HEK293 (cell line): ENCODE results near the gene SEC24B.
A peak's percentile ranks its signal among the peaks of the same experiment; 100 is the strongest.

Experiments
- CTCF ChIA-PET: fragments of 350-600 bp; formaldehyde crosslinking; extraction: SDS; loops from one replicate; lab custom pipeline; 2021; ENCODE audit warnings: antibody characterized with exemption; lab: Yijun Ruan, JAX
- POLR2A ChIA-PET: fragments of 300-600 bp; formaldehyde crosslinking; extraction: SDS; loops from one replicate; lab custom pipeline; 2020; ENCODE audit warnings: antibody characterized with exemption, inconsistent platforms; lab: Yijun Ruan, JAX
- H3K27ac ChIP-seq: fragments of 200-500 bp; sonication (Bioruptor generic); 2 replicates; pipeline ENCODE4 v1.5.1; 2014; ENCODE audit warnings: low read depth, low read length, control low read depth, inconsistent platforms; ENCODE audit errors: extremely low read depth
- H3K36me3 ChIP-seq, 2 experiments: fragments of 200-500 bp in 1 of 2; sonication (Bioruptor generic) in 1 of 2; 1 replicate in 1 of 2; 2 replicates in 1 of 2; pipeline ENCODE4 v1.5.1; 2014 to 2017; ENCODE audit warnings: inconsistent platforms in 2 of 2, low read length in 2 of 2; ENCODE audit not compliant: control insufficient read depth in 2 of 2, insufficient read depth in 1 of 2
- H3K4me1 ChIP-seq: fragments of 200-500 bp; sonication (Bioruptor generic); 2 replicates; pipeline ENCODE4 v1.5.1; 2014; ENCODE audit warnings: mild to moderate bottlenecking, low read length, inconsistent platforms; ENCODE audit not compliant: control insufficient read depth, insufficient read depth
- H3K4me3 ChIP-seq: 2 replicates; pipeline ENCODE4 v1.5.1; 2011; ENCODE audit warnings: low read depth, mild to moderate bottlenecking, control low read depth, low read length, moderate library complexity
- H3K9me3 ChIP-seq: fragments of 200-500 bp; sonication (Bioruptor generic); 2 replicates; pipeline ENCODE4 v1.5.1; 2014; ENCODE audit warnings: low read depth, low read length, inconsistent platforms; ENCODE audit not compliant: control insufficient read depth, insufficient read depth
- BCL11A ChIP-seq: fragments of 450-650 bp; formaldehyde crosslinking; IDR thresholded peaks from 2 replicates; pipeline ENCODE4 v1.5.1; 2016; ENCODE audit warnings: low read depth, missing biosample characterization, missing genetic modification characterization
- FEZF1 ChIP-seq: fragments of 450-650 bp; formaldehyde crosslinking; IDR thresholded peaks from 2 replicates; pipeline ENCODE4 v1.5.1; 2016; ENCODE audit warnings: missing biosample characterization, missing genetic modification characterization
- GLIS1 ChIP-seq: fragments of 450-650 bp; formaldehyde crosslinking; IDR thresholded peaks from 2 replicates; pipeline ENCODE4 v1.5.1; 2016; ENCODE audit warnings: missing biosample characterization, missing genetic modification characterization
- KLF10 ChIP-seq: fragments of 450-650 bp; IDR thresholded peaks from 2 replicates; pipeline ENCODE4 v1.5.1; 2018; ENCODE audit warnings: missing biosample characterization, mild to moderate bottlenecking, missing genetic modification characterization
- KLF8 ChIP-seq: fragments of 450-650 bp; formaldehyde crosslinking; IDR thresholded peaks from 2 replicates; pipeline ENCODE4 v1.5.1; 2016; ENCODE audit warnings: missing biosample characterization, missing genetic modification characterization
- OSR2 ChIP-seq: fragments of 450-650 bp; formaldehyde crosslinking; IDR thresholded peaks from 2 replicates; pipeline ENCODE4 v1.5.1; 2016; ENCODE audit warnings: missing biosample characterization, missing genetic modification characterization
- PRDM6 ChIP-seq: fragments of 450-650 bp; formaldehyde crosslinking; IDR thresholded peaks from 2 replicates; pipeline ENCODE4 v1.5.1; 2017; ENCODE audit warnings: missing biosample characterization, missing genetic modification characterization
- SCRT1 ChIP-seq: fragments of 450-650 bp; formaldehyde crosslinking; IDR thresholded peaks from 2 replicates; pipeline ENCODE4 v1.5.1; 2016; ENCODE audit warnings: missing biosample characterization, missing genetic modification characterization, borderline replicate concordance
- SCRT2 ChIP-seq: fragments of 450-650 bp; formaldehyde crosslinking; IDR thresholded peaks from 2 replicates; pipeline ENCODE4 v1.5.1; 2016; ENCODE audit warnings: missing biosample characterization, missing genetic modification characterization
- TRIM28 ChIP-seq: IDR thresholded peaks from 2 replicates; pipeline ENCODE4 v1.6.1; 2011; ENCODE audit warnings: low read length, control low read depth, borderline replicate concordance
- ZNF133 ChIP-seq: fragments of 450-650 bp; formaldehyde crosslinking; IDR thresholded peaks from 2 replicates; pipeline ENCODE4 v1.5.1; 2016; ENCODE audit warnings: missing biosample characterization, missing genetic modification characterization
- ZNF157 ChIP-seq: fragments of 450-650 bp; formaldehyde crosslinking; IDR thresholded peaks from 2 replicates; pipeline ENCODE4 v1.5.1; 2016; ENCODE audit warnings: missing biosample characterization, missing genetic modification characterization
- ZNF26 ChIP-seq: fragments of 450-650 bp; formaldehyde crosslinking; IDR thresholded peaks from 2 replicates; pipeline ENCODE4 v1.5.1; 2016; ENCODE audit warnings: missing biosample characterization, missing genetic modification characterization
- ZNF394 ChIP-seq: fragments of 450-650 bp; formaldehyde crosslinking; IDR thresholded peaks from 2 replicates; pipeline ENCODE4 v1.5.1; 2016; ENCODE audit warnings: missing biosample characterization, missing genetic modification characterization, mild to moderate bottlenecking, moderate library complexity, borderline replicate concordance
- ZNF510 ChIP-seq: fragments of 450-650 bp; formaldehyde crosslinking; IDR thresholded peaks from 2 replicates; pipeline ENCODE4 v1.5.1; 2018; ENCODE audit warnings: mild to moderate bottlenecking, missing genetic modification characterization, missing biosample characterization; ENCODE audit not compliant: insufficient replicate concordance
- ZNF544 ChIP-seq: fragments of 450-650 bp; formaldehyde crosslinking; IDR thresholded peaks from 2 replicates; pipeline ENCODE4 v1.5.0; 2017; ENCODE audit warnings: missing biosample characterization, missing genetic modification characterization
- ZNF654 ChIP-seq: fragments of 450-650 bp; formaldehyde crosslinking; IDR thresholded peaks from 2 replicates; pipeline ENCODE4 v1.5.1; 2016; ENCODE audit warnings: low read depth, missing biosample characterization, missing genetic modification characterization
- ZNF677 ChIP-seq: fragments of 450-650 bp; IDR thresholded peaks from 2 replicates; pipeline ENCODE4 v1.5.0; 2018; ENCODE audit warnings: missing biosample characterization, mild to moderate bottlenecking, missing genetic modification characterization, moderate library complexity
- ZNF704 ChIP-seq: fragments of 450-650 bp; formaldehyde crosslinking; IDR thresholded peaks from 2 replicates; pipeline ENCODE4 v1.5.1; 2016; ENCODE audit warnings: missing biosample characterization, missing genetic modification characterization
- ZNF785 ChIP-seq: fragments of 450-650 bp; formaldehyde crosslinking; IDR thresholded peaks from 2 replicates; pipeline ENCODE4 v1.5.1; 2016; ENCODE audit warnings: missing biosample characterization, missing genetic modification characterization

The SEC24B gene

DNA sequence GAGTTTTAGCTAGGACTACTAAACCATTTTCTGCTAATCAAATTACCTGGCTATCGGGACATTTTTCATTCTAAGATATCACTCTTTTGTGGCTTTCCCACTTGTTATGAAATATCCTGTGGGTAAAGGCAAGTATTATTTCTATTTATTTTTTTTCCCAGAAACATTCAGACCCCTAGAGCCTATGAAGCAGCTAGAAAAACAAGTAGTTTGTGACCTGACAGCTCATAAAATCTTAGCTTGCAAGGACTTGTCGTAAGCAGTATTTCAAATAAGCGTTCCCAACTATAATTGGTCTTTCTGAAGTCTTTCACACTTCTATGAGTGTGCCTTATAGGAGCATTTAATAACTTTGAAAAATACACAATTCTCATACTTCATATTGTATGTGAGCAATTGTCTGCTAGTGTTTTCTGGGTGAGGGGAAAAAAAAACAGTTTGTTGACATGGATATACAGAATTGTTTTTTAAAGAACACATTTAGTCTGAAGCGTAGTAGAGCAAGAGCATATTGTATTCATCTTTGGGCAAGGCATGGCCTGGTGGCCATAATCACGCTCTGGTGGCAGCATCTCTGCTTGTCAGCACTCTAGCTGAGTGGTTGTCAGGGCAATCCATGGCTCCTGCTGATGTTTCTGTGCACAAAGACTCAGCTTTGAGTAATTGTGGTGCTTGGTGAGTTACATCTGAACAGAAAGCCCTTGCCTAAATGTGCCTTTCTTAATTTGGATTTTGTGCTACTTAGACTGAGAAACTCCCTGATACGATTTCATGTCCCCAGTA lies 129.0 kb downstream of the SEC24B start:
- Histone ChIP-seq H3K9me3 (no peaks in the 10 kb centered on the region), H3K4me3 (no peak overlapping the region), H3K36me3 (no peaks in the 10 kb centered on the region), H3K27ac (no peak overlapping the region), H3K4me1 (peaks cover 6% of the 10 kb centered on the region; the same call in 1 of the 2 replicates)
- POLR2A ChIA-PET: no interaction called here
- CTCF ChIA-PET: no interaction called here
- 0 out of 2 replicates have a peak, but pooled peaks have one; percentile 19 for TF ChIP-seq OSR2
- no peak for TF ChIP-seq KLF10
- 0 out of 2 replicates have a peak, but pooled peaks have one; percentile 8 for TF ChIP-seq FEZF1 (tag by site-specific recombination)
- peak; percentile 80 for TF ChIP-seq PRDM6 (tag by site-specific recombination)
- TF ChIP-seq, all 188 proteins: peak for 3

DNA sequence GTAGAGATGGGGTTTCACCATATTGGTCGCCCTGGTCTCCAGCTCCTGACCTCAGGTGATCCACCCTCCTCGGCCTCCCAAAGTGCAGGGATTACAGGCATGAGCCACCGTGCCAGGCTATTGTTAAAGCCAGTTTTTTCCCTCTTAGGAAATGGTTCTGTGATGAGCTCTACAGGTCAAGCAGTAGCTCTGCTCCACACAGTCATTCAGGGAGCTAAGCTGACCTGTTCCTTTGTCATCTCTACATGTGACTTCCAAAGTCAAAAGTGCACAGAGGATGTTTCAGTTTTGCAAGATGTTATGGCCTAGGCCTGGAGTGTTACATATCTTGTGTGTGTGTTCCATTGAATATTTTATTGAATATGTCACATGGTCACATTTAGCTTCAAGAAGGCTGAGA lies 137.9 kb downstream of the SEC24B start:
- peaks cover 6% of the 10 kb centered on the region; the same call in 1 of the 2 replicates for H3K4me1 ChIP-seq
- no peak overlapping the region for H3K27ac ChIP-seq
- H3K4me3 ChIP-seq: no peak overlapping the region
- H3K36me3 ChIP-seq: no peaks in the 10 kb centered on the region
- TF ChIP-seq SCRT2 (tag by site-specific recombination) (0 out of 2 replicates have a peak, but pooled peaks have one; percentile 26), SCRT1 (tag by site-specific recombination) (no peak)
- H3K9me3 ChIP-seq: no peaks in the 10 kb centered on the region
- ChIA-PET POLR2A (no interaction called here), CTCF (interaction anchor here (0.7 kb wide), 1 partner anchor 1567 kb away, joined by 6 read pairs; no protein-coding TSS in a partner anchor)

DNA sequence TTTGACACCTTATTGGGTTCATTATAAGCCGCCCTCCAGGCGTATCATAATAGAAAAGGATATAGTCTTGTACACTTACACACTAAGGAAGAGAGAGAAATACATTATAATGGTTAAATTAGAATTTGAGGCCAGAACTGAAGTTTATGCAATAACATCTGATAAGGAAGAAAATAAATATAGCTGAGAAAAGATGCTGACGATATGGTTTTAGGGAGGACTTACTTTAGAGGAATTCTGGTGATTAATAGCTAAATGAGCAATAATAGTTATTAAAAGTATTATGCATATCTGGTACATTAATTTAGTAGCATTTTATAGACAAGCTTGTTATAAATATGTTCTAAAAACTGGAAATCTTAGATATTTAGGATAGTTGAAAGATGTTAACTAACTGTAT lies 138.5 kb downstream of the SEC24B start:
- ChIA-PET POLR2A (no interaction called here), CTCF (interaction anchor here (0.6 kb wide), 1 partner anchor 150 kb away, joined by 4 read pairs; no protein-coding TSS in a partner anchor)
- no peak overlapping the region for H3K4me3 ChIP-seq
- H3K27ac ChIP-seq: no peak overlapping the region
- TF ChIP-seq BCL11A (tag by site-specific recombination): no peak
- TF ChIP-seq KLF8: no peak
- TF ChIP-seq ZNF510: no peak
- TF ChIP-seq SCRT2 (tag by site-specific recombination): no peak
- no peak for TF ChIP-seq ZNF544 (tag by site-specific recombination)
- TF ChIP-seq TRIM28: no peak
- TF ChIP-seq ZNF133 (tag by site-specific recombination): no peak
- TF ChIP-seq ZNF654 (tag by site-specific recombination): no peak
- no peak for TF ChIP-seq ZNF26
- no peak for TF ChIP-seq ZNF677 (tag by site-specific recombination)
- no peak for TF ChIP-seq ZNF157 (tag by site-specific recombination)
- TF ChIP-seq ZNF704 (tag by site-specific recombination): no peak
- no peak for TF ChIP-seq ZNF785 (tag by site-specific recombination)
- no peak for TF ChIP-seq GLIS1 (tag by site-specific recombination)
- no peak for TF ChIP-seq ZNF394 (tag by site-specific recombination)
- TF ChIP-seq, all 188 proteins: peak for 0
- no peaks in the 10 kb centered on the region for H3K9me3 ChIP-seq
- H3K4me1 ChIP-seq: peaks cover 6% of the 10 kb centered on the region; the same call in 1 of the 2 replicates
- no peaks in the 10 kb centered on the region for H3K36me3 ChIP-seq
